Type B pancreatic cell (in vitro differentiated cells): ENCODE results near the gene PNPLA8. TPM values are rescaled to one million over a fixed set of nuclear protein-coding genes. Genes with fewer than 3 reads are reported as not detected.

ENCODE experiments used
- DNase-seq: peaks from one replicate; pipeline ENCODE4 v3.0.0; 2021; ENCODE audit warnings: mixed read lengths; ENCODE audit not compliant: unreplicated experiment; ENCODE audit errors: extremely low spot score
- H3K27ac Mint-ChIP-seq: 2 replicates; pipeline ENCODE4 v1.8.0; 2021; ENCODE audit warnings: mild to moderate bottlenecking, mixed read lengths
- H3K27me3 Mint-ChIP-seq: 2 replicates; pipeline ENCODE4 v1.8.0; 2021; ENCODE audit warnings: mixed read lengths
- H3K36me3 Mint-ChIP-seq: 2 replicates; pipeline ENCODE4 v1.8.0; 2021; ENCODE audit warnings: mixed read lengths
- H3K4me1 Mint-ChIP-seq: one replicate; pipeline ENCODE4 v1.8.0; 2021; ENCODE audit warnings: mixed read lengths; ENCODE audit not compliant: unreplicated experiment
- H3K4me3 Mint-ChIP-seq: 2 replicates; pipeline ENCODE4 v1.8.0; 2021; ENCODE audit warnings: mild to moderate bottlenecking, mixed read lengths
- H3K9me3 Mint-ChIP-seq: 2 replicates; pipeline ENCODE4 v1.8.0; 2021; ENCODE audit warnings: mixed read lengths
- CTCF ChIP-seq: fragments of 200-600 bp; sonication (generic); conservative IDR thresholded peaks from 2 replicates; pipeline ENCODE4 v1.5.0; 2021; ENCODE audit warnings: antibody characterized with exemption, mild to moderate bottlenecking
- total RNA-seq: library from RNA; stranded (reverse); gene quantifications from 2 replicates; pipeline ENCODE4 v1.2.1, GENCODE V29; 2021; ENCODE audit warnings: low replicate concordance

PNPLA8 gene
- total RNA-seq, 1 donor from 2014 or later, result 17.1 TPM

DNA sequence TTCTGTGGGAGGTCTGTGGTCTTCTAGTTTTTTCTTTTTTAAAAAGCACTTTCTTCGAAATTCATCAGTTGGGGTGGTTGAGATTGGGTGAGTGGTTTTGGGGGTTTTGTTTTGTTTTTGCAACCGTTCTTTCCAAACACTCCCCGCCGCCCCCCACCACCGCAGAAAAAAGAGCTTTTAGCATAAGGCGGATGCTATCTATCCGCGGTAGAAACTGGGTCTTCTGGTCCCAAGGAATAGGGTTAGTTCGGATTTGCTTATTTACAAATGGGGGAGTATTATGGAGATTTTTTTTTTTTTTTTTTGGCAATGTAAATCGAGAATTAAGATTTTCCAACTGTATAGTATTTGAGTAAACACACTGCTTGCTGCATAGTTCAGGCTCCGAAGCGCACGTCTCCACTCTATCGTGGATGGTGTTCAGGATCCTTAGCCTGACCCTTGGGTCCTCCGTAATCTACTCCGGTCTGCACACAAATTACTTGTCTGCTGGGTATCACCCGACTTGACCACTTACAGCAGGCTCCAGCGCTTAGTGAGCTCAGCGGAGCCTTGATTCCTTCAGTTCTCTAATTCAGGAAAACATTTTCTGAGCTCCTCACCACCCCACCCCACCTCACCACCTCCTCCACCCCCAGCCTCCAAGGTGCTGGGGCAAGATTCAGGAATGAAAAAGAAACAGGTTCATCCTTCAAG is 68.9 kb downstream of the PNPLA8 start:
- Mint-ChIP-seq H3K27me3 (peaks cover 50% of the 10 kb centered on the region), H3K27ac (peak overlapping the region; percentile 31), H3K4me1 (peaks cover 15% of the 10 kb centered on the region), H3K9me3 (no peaks in the 10 kb centered on the region), H3K36me3 (no peaks in the 10 kb centered on the region), H3K4me3 (peak overlapping the region; percentile 80)
- DNase-seq, result no peak
- no peak for TF ChIP-seq CTCF

DNA sequence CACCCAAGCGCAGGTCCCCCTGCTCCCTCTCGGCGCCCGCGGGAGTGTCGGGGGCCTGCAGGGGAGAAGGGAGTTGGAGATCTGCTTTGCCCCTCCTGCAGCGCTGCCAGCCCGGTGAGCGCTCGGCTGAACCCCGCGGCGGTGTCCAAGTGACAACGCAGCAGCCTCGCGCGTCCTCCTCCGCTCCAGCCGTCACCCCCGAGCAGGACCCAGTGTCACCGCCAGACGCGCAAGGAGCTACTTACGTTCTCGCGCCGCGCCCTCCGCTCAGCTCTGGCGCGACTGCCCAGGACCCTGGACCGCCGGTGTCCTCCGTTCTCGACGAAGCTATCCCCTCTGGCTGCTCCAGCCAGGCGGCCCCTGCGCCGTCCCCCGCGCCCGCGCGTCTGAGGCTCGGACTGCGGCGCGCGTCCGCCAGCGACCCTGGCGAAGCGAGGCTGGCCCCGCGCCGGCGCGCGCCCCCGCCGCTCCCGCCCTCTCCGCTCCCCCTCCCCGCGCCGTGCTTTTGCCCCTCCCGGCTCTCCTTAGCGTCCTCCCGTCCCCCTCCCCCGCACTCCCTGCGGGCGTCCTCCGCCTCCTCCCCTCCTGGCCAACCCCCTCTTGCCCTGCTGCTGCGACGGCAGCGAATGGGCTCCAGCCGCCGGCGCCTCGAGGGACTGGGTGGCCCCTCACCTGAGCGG is 69.8 kb downstream of the PNPLA8 start, which contains the start of gene NRCAM:
Gene NRCAM (minus strand): TSS at position 439 of the 680 bp plus-strand sequence. CDS start 216,372 bp downstream, outside the sequence.
- TF ChIP-seq CTCF, result no peak
- Mint-ChIP-seq H3K27me3 (peaks cover 54% of the 10 kb centered on the region), H3K4me3 (peak within 1 kb of the TSS; percentile 88), H3K36me3 (no peaks in the 10 kb centered on the region), H3K4me1 (peaks cover 10% of the 10 kb centered on the region), H3K9me3 (no peaks in the 10 kb centered on the region), H3K27ac (peak within 1 kb of the TSS; percentile 31)
- DNase-seq, result peak; percentile 81

DNA sequence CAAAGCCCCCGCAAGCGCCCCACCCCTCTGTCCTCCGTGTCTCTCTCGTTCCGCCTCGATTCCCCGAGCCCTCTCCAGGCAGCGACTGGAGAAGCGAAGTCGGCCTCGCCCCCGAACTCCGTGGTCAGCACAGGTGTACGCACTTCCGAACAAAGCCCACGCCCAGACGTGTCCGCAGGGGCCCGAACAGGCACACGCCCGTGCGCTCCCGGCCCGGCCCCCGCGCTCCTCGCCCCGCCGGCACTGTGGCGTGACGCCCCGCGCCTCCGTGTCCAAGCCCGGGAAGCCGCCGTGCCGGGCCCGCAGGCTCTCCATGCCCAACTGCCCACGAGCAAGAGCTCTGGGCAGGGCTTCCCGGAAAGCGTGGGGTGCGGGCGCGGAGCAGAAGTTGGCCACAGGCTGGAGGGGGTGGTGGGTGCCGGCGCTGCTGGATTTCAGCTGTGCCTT is 70.4 kb downstream of the PNPLA8 start:
- Mint-ChIP-seq H3K4me1 (peaks cover 10% of the 10 kb centered on the region), H3K4me3 (peak overlapping the region; percentile 88), H3K27me3 (peaks cover 54% of the 10 kb centered on the region), H3K9me3 (no peaks in the 10 kb centered on the region), H3K36me3 (no peaks in the 10 kb centered on the region), H3K27ac (no peak overlapping the region)
- no peak for TF ChIP-seq CTCF
- DNase-seq, result no peak

DNA sequence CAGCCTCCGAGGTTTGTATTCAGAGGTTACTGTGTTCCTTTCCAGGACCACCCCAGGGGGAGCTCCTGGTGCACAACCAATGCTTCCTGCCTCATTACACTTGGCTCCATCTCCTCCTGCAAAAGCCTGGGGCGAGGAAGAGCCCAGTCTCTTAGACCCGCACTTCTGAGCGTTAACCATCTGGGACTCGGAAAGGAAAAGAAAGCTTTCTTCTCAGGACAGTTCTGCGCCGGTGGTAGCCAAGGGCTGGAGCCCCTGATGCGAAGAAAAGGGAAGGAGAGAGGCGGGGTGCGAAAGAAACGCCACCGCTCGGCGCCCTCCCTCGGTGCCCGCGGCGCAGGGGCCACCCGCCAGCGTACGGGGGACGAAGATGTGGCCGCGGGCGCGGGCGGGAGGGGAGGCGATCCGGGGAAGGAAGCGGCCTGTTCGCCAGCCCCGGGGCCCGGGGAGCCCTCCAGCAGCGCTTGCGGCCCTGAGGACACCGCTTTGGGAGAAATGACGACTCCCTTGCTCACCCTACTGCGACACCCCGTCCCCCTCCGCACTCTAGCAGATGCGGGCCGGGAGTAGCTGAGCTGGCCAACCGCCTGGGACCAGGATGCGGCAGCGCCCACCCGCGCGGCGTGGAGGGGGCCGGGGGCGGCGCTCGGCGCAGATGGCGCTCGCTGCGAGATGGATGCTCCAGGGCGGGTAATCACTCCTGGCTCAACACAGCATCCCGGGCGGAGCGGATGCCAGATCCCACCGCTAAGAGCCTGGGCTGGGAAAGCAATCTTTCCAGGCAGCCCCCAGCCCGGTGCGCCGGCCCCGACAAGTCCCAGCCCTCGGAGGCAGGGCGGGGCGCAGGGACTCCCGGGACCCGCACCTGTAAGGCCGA is 71.0 kb downstream of the PNPLA8 start:
- Mint-ChIP-seq H3K36me3 (no peaks in the 10 kb centered on the region), H3K27ac (peak overlapping the region; percentile 65), H3K4me3 (peak overlapping the region; percentile 95), H3K9me3 (no peaks in the 10 kb centered on the region), H3K4me1 (peaks cover 6% of the 10 kb centered on the region), H3K27me3 (peaks cover 50% of the 10 kb centered on the region)
- peak; percentile 73 for DNase-seq
- TF ChIP-seq CTCF, result no peak

DNA sequence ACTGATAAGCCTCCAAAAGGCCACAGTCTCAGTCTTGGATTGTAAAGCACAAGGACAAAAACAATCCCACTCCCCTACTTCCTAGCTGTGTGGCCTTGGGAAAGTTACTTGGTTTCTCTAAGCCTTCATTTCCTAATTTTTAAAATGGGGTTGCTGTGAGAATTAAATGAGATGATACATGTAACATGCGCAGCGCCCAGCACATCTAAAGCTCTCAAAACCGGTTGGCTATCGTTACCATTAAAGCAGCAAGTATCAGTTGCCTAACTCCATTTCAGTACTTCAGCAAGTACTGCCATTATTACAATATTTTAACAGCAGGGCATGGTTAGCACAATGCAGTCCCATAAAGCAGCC is 71.6 kb downstream of the PNPLA8 start:
- Mint-ChIP-seq H3K4me3 (peak overlapping the region; percentile 95), H3K27ac (peak overlapping the region; percentile 65)

More for the DNA sequence above, 71.6 kb downstream of the PNPLA8 start:
- peaks cover 49% of the 10 kb centered on the region for H3K27me3 Mint-ChIP-seq
- H3K4me1 Mint-ChIP-seq, result peaks cover 8% of the 10 kb centered on the region
- no peaks in the 10 kb centered on the region for H3K9me3 Mint-ChIP-seq
- DNase-seq, result no peak
- H3K36me3 Mint-ChIP-seq, result no peaks in the 10 kb centered on the region
- TF ChIP-seq CTCF, result no peak
